Central memory CD8-positive, alpha-beta T cell (primary cell): ENCODE data around the gene ARHGDIG.
"Not testable (repeated sequence)": the region's sequence is repeated elsewhere in the genome, so short reads cannot be mapped to it uniquely, and the experiment has no call there.

ENCODE experiments used
- ATAC-seq: fragments of 150-1000 bp; cut with Tn5 transposase; replicated peaks from 2 replicates; pipeline ENCODE4 v1.10.0; 2022; ENCODE audit warnings: mild to moderate bottlenecking, moderate FRiP score, moderate number of reproducible peaks; ENCODE audit not compliant: poor library complexity, severe bottlenecking; ENCODE audit errors: extremely low read depth
- DNase-seq, 2 donors: peaks; one replicate each; pipeline ENCODE4 v3.0.0; 2021; ENCODE audit warnings: low spot score in 2 of 2
- H3K27ac Mint-ChIP-seq: one replicate; pipeline ENCODE4 v1.8.0; 2022; ENCODE audit warnings: low read depth, mild to moderate bottlenecking, moderate library complexity, mixed read lengths
- H3K27me3 Mint-ChIP-seq: one replicate; pipeline ENCODE4 v1.8.0; 2022; ENCODE audit warnings: mixed read lengths
- H3K36me3 Mint-ChIP-seq: one replicate; pipeline ENCODE4 v1.8.0; 2022; ENCODE audit warnings: mild to moderate bottlenecking, moderate library complexity, mixed read lengths; ENCODE audit not compliant: insufficient read depth
- H3K4me1 Mint-ChIP-seq: one replicate; pipeline ENCODE4 v1.8.0; 2022; ENCODE audit warnings: mixed read lengths
- H3K4me3 Mint-ChIP-seq: one replicate; pipeline ENCODE4 v1.8.0; 2022; ENCODE audit warnings: mild to moderate bottlenecking, moderate library complexity, mixed read lengths
- H3K9me3 Mint-ChIP-seq: one replicate; pipeline ENCODE4 v1.8.0; 2022; ENCODE audit warnings: mixed read lengths

ARHGDIG gene

DNA sequence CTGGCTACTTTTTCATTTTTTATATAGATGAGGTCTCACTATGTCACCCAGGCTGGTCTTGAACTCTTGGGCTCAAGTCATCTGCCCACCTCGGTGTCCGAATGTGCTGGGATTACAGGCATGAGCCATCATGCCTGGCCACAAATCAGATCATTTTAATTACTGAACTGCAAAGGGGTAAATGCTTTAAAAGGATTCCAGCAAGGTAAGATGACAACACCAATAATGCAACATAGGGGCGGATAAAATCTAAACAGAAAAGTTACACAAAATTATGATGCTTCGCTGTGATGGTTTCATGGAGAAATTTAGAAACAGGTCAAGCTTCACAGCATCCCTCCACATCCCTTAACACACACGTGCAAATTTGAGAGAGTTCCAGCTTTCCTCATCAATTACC is 39.8 kb downstream of the ARHGDIG start:
- no peak for DNase-seq
- no peak overlapping the region for H3K4me3 Mint-ChIP-seq
- no peak for ATAC-seq
- H3K9me3 Mint-ChIP-seq, result no peaks in the 10 kb centered on the region
- H3K27me3 Mint-ChIP-seq, result no peaks in the 10 kb centered on the region
- peaks cover 63% of the 10 kb centered on the region for H3K4me1 Mint-ChIP-seq
- H3K27ac Mint-ChIP-seq, result no peak overlapping the region
- peaks cover 13% of the 10 kb centered on the region for H3K36me3 Mint-ChIP-seq

DNA sequence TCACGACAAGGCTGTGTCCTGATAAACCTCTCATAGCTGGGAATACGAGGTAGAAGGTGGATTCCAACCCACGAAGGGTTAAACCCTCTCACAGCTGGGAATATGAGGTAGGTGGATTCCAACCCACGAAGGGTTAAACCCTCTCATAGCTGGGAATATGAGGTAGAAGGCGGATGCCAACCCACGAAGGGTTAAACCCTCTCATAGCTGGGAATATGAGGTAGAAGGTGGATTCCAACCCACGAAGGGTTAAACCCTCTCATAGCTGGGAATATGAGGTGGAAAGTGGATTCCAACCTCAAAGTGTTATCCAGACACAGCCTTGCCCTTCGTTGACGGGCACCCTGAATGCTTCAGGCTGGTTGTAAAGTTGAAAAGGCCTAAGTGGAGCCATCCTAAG is 41.1 kb downstream of the ARHGDIG start:
- ATAC-seq, result no peak
- H3K27me3 Mint-ChIP-seq, result no peaks in the 10 kb centered on the region
- no peaks in the 10 kb centered on the region for H3K9me3 Mint-ChIP-seq
- DNase-seq, result no peak
- H3K4me3 Mint-ChIP-seq, result no peak overlapping the region
- H3K4me1 Mint-ChIP-seq, result peaks cover 62% of the 10 kb centered on the region
- H3K36me3 Mint-ChIP-seq, result peaks cover 18% of the 10 kb centered on the region
- peak overlapping the region; percentile 84 for H3K27ac Mint-ChIP-seq

DNA sequence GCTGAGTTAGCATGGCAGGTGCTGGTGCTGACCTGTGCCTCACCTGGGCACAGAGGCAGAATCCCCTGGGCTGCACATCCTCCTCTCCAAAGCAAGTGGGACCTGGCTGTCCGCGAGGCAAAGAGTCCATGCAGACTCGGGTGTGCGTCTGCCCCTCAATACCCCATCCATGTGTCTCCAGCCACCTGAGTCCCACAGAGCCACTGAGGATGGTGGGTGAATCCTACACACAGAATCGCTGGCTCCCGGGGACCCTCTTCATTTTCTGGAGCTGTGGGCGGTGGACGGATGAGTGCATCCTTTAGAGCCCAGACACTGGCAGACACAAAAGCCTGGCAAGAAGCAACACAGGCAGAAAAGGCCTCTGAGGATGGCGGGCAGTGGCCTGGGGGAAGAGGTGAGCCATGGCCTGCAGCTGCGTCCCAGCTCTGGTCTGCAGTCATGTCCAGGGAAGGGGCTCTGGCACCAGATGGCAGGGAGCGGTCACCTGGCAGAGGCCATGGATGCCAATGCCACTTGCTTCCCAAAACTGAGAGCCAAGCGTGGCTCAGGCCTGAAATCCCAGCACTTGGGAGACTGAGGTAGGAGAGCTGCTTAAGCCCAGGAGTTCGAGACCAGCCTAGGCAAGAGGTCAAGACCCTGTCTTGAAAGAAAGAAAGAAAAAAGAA is 42.2 kb downstream of the ARHGDIG start:
- no peak for DNase-seq
- H3K4me1 Mint-ChIP-seq, result peaks cover 66% of the 10 kb centered on the region
- H3K4me3 Mint-ChIP-seq, result peak overlapping the region; percentile 62
- no peaks in the 10 kb centered on the region for H3K27me3 Mint-ChIP-seq
- no peak for ATAC-seq
- H3K36me3 Mint-ChIP-seq, result peaks cover 24% of the 10 kb centered on the region
- peak overlapping the region; percentile 84 for H3K27ac Mint-ChIP-seq
- no peaks in the 10 kb centered on the region for H3K9me3 Mint-ChIP-seq

DNA sequence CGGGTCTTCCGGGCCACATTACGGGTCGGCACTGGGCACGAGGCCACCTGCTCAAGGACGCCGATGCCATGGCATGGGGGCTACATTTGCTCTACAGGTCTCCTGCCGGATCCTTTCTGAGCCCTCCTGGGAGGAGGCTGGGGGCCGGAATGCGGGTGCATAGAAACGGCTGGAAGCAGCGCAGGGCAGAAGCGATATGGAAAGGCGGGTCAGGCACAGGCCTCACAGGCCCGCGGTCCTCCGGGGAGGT is 43.7 kb downstream of the ARHGDIG start:
- Mint-ChIP-seq H3K4me3 (peak overlapping the region; percentile 62), H3K36me3 (peaks cover 24% of the 10 kb centered on the region), H3K4me1 (peaks cover 56% of the 10 kb centered on the region), H3K27ac (peak overlapping the region; percentile 84), H3K27me3 (no peaks in the 10 kb centered on the region), H3K9me3 (no peaks in the 10 kb centered on the region)
- no peak for DNase-seq
- ATAC-seq, result no peak

DNA sequence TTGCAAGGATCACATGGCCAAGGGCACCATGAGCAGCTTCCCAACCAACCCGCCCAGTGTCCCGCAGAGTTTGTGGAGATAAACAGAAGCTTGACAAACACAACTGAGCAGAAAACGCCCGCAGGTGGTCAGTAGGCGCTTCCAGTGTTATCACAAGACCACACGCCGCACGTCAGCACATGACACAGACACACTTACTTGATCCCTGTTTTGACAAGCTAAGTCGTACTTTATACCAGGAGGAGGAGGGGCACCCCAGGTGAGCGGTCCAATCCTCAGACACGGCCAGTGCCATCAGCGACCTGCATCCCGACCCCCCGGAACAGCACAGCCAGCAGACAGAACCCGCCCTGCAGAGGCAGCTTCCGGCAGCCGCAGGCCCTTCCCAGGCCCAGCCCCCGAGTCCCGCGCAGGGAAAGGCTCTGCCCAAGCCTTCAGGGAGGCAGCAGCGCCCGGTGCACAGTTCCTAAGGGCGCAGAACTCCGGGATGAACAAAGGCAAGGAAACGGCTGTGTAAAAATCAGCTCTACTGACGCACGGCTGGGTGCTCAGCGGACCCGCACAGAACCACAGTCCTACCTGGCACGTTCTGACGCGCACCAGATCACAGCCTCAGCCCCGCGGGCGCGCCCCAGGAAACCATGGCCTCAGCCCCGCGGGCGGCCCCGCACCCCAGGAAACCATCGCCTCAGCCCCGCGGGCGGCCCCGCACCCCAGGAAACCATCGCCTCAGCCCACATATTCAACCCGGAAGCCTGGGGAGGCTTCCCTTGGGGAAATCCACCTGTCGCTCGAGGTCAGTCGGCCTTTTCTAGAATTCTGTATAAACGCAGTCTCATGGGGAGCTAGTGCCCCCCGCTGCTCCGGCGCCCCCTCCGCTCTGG is 44.3 kb downstream of the ARHGDIG start:
- peak overlapping the region; percentile 62 for H3K4me3 Mint-ChIP-seq
- H3K27me3 Mint-ChIP-seq, result no peaks in the 10 kb centered on the region
- peaks cover 51% of the 10 kb centered on the region for H3K4me1 Mint-ChIP-seq
- DNase-seq, result peak; percentile 73 to 82
- peaks cover 19% of the 10 kb centered on the region for H3K36me3 Mint-ChIP-seq
- ATAC-seq, result peak; percentile 62
- peak overlapping the region; percentile 84 for H3K27ac Mint-ChIP-seq
- H3K9me3 Mint-ChIP-seq, result no peaks in the 10 kb centered on the region

DNA sequence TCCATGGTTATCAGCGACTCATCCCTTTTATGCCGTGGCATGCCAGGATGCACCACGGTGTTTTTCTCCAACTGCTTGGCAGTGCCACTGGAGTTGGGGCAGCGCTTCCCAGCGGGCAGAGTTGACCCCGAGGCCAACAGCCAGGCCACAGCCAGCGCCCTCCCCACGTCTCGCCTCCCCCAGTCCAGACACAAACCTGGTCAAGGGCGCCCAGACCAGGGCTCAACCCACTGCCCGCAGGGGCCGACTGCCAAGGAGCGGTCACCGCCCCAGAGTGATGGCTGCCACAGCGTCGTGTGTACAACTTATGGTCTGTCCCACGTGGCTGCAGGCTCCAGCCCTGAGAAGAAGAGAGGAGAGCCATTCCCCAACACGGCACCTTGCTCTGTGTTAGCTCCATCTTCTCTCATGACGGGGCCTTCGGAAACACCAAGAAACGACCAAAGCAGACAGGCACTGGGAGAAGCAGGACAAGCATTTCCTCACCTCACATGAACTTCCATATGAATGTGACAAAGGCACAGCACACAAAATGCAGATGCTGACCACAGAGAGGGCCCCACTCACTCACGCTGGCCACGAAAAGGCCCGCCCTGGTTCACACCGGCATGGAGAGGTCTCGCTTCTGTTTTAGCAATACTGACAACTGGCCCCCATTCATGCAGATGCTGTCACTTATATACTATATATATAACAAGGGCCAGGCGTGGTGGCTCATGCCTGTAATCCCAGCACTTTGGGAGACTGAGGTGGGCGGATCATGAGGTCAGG is 45.2 kb downstream of the ARHGDIG start:
- H3K27ac Mint-ChIP-seq, result peak overlapping the region; percentile 84

DNA sequence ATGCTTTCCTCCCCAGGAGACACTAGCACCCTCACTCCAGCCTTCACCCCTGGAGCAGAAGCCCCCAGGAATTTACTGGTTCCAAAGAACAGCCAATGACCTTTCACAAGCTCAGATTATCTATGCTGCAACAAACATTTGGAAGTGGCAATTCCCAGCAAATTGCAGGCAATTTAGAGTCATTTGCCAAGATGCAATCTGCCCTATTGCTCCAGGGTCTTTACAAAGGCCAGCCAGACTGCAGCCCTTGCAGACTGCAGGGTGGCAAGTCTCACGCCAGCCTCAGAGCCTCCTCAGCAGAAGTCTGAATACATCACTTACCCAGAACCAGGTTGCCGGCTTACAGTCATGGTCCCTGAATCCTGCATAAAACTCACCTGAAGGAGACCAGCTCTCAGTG is 50.4 kb downstream of the ARHGDIG start:
- Mint-ChIP-seq H3K27ac (peak overlapping the region; percentile 75), H3K4me1 (peaks cover 47% of the 10 kb centered on the region), H3K36me3 (peaks cover 18% of the 10 kb centered on the region), H3K27me3 (no peaks in the 10 kb centered on the region), H3K4me3 (no peak overlapping the region), H3K9me3 (no peaks in the 10 kb centered on the region)
- DNase-seq (no peak), ATAC-seq (no peak)

More for the DNA sequence above, 45.2 kb downstream of the ARHGDIG start:
- no peaks in the 10 kb centered on the region for H3K27me3 Mint-ChIP-seq
- H3K4me1 Mint-ChIP-seq, result peaks cover 52% of the 10 kb centered on the region
- DNase-seq (no peak), ATAC-seq (no peak)
- no peaks in the 10 kb centered on the region for H3K9me3 Mint-ChIP-seq
- peaks cover 21% of the 10 kb centered on the region for H3K36me3 Mint-ChIP-seq
- H3K4me3 Mint-ChIP-seq, result peak overlapping the region; percentile 62

DNA sequence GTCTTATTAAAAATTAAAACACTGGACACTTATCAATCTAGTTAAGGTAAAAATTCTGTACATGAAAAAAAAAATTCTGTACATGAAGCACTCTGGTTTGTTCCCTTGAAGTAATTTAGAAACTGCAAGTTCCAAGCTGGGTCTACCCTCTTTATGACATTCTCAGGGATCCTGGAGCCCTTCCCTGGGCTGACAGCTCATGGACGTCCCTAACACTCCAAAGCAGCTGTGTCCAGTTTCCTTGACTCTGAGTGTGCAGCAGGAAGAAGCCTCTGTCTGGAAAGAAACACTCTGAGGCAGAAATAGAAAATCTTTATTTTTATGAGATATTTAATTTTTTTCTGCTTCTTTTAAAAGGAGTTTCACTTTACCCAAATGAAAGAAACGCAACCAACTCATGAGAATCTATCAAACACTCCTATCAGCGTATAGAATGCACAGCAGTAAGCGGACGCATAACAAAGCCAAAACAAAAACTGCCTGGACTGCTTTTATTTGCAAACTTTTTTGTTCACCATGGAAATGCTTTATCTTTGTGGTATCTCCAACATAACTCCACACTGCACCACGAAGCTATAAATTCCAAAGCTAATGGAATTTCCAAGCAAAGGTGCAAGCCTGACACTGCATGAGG is 50.9 kb downstream of the ARHGDIG start:
- Mint-ChIP-seq H3K27ac (peak overlapping the region; percentile 32), H3K4me1 (peaks cover 51% of the 10 kb centered on the region), H3K36me3 (peaks cover 17% of the 10 kb centered on the region)
- H3K27me3 Mint-ChIP-seq, H3K4me3 Mint-ChIP-seq, H3K9me3 Mint-ChIP-seq, DNase-seq, ATAC-seq: not testable (repeated sequence)
